Gastrocnemius medialis (tissue), 4 donors: ENCODE data around the gene VAT1L.

ENCODE experiments used
- POLR2A ChIP-seq, 2 donors: fragments of 450-650 bp; IDR thresholded peaks; one replicate each; pipeline ENCODE4 v1.6.1; 2017; ENCODE audit warnings: antibody characterized with exemption in 2 of 2, mild to moderate bottlenecking in 2 of 2, moderate library complexity in 2 of 2
- TF ChIP-seq, protein P1 (sequence below), 5 experiments: fragments of 450-650 bp in 3 of 5; fragments of 200-600 bp in 2 of 5; sonication (generic) in 2 of 5; IDR thresholded peaks in 4 of 5; conservative IDR thresholded peaks in 1 of 5; 1 replicate in 4 of 5; 2 replicates in 1 of 5; pipeline ENCODE4 v1.5.1; 2016 to 2019; ENCODE audit warnings: antibody characterized with exemption in 5 of 5, mild to moderate bottlenecking in 3 of 5, moderate library complexity in 3 of 5

- TF ChIP-seq, protein P1, sequence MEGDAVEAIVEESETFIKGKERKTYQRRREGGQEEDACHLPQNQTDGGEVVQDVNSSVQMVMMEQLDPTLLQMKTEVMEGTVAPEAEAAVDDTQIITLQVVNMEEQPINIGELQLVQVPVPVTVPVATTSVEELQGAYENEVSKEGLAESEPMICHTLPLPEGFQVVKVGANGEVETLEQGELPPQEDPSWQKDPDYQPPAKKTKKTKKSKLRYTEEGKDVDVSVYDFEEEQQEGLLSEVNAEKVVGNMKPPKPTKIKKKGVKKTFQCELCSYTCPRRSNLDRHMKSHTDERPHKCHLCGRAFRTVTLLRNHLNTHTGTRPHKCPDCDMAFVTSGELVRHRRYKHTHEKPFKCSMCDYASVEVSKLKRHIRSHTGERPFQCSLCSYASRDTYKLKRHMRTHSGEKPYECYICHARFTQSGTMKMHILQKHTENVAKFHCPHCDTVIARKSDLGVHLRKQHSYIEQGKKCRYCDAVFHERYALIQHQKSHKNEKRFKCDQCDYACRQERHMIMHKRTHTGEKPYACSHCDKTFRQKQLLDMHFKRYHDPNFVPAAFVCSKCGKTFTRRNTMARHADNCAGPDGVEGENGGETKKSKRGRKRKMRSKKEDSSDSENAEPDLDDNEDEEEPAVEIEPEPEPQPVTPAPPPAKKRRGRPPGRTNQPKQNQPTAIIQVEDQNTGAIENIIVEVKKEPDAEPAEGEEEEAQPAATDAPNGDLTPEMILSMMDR (IDR thresholded peaks at IDR 0.05 in 4 of 5, conservative IDR thresholded peaks at IDR 0.05 in 1 of 5) = no peak
- TF ChIP-seq POLR2A (IDR thresholded peaks at IDR 0.05) = no peak
Observed at GRCh38 chr16:77869997-77870813, 81.8 kb downstream of the VAT1L start.
